DMS114 treated with DMSO at 0.1 percent for 48 hours (cell line): Measurements from ENCODE around the gene RGS1.

Source experiments
- DNase-seq: peaks from one replicate; lab custom pipeline; 2025; ENCODE audit not compliant: unreplicated experiment; lab: John Stamatoyannopoulos, UW

The RGS1 gene

DNA sequence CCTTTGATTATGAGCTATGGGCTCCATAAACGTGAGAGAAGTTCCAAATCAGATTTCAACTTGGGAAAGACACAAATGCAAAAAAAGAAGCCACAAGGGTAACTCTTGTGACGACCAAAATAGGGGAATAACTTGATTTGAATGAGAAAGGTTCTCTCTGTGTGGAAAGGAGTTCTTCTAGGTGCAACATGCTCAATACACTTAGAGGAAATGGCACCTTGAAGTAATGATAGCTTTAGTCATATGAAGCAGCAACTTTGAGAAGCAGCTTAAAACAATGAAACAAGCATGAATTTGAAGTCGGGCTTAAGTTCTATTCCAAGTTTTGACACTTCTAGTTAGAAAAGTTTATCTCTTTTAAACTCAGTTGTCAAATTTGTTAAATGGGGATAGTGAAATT, 21.8 kb upstream of the RGS1 start:
- DNase-seq: no peak

DNA sequence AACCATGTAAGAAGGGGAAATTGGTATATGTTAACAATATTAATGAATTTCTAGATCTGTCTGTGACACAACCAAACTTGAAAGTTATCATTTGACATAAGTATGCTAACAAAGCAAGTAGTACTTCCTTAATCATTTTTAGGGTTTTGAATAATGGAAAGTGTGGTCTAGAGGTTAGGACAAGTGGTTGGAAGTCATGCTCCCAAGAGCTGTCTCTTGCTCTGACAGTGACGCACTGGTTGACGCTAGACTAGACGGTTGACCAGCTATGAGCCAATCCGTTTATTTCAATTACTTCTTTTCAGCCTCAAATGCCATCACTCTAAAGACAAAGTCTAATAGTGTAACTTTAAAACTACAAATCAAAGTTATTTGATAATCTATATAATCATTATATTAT, 20.7 kb upstream of the RGS1 start:
- DNase-seq: no peak

DNA sequence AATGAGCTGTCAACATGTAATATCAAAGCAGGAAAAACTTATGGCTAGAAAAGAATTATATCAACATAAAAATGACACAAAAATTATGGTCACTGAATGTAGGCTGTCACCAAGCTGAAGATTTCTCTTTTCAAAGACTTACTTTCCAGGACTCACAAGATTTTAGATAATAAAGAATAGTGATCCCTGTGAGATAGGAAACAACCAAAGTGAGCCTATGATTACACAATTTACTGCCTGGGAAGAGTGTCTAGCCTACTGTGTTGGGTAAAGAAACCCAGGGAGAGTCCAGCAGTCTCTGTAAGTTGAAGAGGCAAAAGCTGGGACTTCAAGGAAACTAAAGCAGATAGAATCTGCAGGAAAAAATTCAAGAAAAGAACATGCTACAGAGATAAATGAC, 20.2 kb upstream of the RGS1 start:
- DNase-seq: no peak

DNA sequence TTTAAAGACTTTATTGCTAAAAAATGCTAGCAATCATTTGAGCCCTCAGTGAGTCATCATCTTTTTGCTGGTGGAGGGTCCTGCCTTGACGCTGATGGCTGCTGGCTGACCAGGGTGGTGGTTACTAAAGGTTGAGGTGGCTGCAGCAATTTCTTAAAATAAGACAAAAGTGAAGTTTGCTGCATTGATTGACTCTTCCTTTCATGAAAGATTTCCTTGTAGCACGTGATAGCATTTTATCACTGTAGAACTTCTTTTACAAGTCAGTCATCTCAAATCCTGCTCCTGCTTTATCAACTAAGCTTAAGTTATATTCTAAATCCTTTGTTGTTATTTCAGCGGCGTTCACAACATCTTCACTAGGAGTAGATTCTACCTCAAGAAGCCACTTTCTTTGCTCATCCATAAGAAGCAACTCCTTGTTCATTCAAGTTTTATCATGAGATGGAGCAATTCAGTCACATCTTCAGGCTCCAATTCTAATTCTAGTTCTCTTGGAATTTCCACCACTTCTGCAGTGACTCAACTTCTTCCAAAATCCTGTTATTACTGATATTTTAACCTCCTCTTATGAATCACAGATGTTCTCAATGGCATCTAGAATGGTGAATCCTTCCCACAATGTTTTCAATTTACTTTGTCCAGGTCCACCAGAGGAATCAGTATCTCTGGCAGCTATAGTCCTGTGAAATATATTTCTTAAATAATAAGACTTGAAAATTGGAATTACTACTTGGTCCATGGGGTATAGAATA, 17.6 kb upstream of the RGS1 start:
- DNase-seq: no peak

DNA sequence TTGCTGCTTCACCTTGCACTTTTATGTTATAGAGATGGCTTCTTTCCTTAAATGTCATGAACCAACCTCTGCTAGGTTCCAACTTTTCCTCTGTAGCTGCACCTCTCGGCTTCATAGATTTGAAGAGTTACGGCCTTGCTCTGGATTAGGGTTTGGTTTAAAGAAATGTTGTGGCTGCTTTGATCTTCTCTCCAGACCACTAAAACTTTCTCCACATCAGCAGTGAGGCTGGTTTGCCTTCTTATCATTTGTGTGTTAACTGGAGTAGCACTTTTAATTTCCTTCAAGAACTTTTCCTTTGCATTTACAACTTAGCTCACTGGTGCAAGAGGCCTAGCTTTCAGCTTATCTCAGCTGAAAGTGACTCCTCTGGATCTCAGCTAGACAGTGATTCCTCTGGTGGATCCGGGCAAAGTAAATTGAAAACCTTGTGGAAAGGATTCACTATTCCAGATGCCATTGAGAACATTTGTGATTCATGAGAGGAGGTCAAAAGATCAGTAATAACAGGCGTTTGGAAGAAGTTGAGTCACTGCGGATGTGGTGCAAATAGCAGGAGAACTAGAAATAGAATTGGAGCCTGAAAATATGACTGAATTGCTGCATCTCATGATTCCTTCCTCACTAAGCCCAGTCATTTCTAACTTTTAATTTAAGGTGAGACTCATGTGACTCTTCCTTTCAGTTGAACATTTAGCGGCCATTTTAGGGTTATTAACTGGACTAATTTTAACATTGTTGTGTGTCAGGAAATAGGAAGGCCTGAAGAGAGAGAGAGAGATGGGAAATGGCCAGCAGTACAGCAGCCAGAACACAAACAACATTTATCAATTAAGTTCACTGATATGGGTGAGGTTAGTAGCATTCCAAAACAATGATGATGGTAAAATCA, 16.2 kb upstream of the RGS1 start:
- DNase-seq: no peak

DNA sequence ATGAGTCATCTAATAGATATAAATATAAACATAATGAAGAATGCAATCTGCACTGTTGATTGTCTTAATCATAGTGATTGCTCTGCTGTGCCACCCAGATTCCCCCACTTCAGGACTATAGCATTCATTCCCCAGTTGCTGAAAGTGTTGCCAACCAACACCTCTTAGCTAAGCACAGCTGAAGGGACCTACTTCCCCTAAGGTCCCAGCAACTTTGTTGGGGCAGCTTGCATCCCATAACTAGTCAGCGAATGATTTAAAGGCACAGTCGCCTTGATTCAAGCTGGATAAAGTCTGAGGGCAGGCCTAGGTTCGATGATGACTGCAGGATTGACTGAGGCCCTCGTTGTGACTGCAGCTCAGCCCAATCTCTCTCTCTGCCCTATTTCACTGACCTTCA, 14.3 kb upstream of the RGS1 start:
- DNase-seq: no peak

DNA sequence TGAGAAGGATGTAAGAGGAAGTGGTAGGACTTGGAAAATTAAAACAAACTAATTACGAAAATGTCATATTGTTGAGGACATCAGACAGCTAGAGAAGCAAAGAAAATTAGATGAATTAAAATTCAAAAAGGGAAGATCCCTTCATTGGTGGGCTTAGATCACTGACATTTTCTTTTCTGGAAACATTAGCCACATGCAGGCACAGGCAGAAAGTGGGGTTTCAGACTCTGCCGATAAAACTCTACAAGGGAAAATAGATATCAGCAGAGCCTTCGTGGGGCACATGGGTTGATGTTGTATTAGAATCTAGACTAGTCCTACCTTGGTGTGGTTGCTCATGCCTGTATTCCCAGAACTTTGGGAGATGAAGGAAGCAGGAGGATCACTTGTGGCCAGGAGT, 12.4 kb upstream of the RGS1 start:
- DNase-seq: no peak

DNA sequence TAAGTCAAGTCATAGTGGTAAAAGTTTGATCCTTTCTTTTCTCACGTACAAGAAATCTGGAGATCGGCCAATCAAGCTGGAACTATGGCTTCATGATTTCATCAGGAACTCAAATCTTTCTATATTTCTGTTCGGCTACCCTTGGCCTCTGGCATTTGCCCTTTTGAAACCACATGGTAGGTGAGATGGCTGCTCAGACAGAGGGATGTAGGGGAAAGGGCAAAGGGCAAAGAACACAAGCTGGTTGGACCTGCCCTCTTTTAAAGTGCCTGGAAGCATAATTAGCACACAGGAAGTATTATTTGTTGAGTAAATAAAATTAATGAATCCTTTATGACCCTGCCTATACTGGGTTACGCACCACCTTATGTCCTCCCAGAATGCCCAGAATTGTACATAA, 11.5 kb upstream of the RGS1 start:
- no peak for DNase-seq

DNA sequence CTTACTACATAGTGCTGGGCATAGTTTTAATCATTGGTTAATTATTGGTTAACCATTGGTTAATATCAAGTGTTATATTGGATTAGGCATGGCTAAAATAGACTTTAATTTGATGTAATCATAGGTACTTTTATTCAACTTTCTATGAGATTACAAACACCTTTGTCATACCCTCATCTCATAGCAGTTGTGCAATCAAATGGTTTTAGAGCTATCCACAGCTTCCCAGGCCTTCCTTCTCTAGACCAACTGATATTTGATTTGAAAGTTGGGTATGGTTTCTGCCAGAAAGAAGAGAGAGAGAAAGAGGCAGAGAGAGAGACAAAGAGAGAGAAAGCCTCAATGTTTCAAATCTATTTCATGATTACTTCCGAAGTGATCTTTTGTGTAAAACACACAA, 9.6 kb upstream of the RGS1 start:
- DNase-seq: no peak

DNA sequence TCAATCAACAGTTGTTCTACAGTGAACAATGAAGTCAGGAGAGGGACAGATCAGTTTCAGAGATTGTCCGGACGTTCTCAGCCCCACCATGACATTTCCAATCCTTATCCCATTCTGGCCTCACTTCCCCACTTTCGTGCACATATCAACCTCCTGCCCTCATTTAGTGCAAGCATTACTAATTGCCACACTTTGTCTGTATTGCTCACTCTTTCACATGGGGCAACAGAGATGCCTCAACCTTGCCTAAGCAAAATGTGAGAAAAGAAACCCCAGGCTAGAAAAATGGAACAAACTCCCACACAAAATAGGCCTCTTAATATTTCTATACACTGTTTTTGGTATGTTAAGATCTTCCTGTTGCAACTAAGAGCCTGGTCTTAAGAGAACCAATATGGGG, 8.9 kb upstream of the RGS1 start:
- DNase-seq: no peak

DNA sequence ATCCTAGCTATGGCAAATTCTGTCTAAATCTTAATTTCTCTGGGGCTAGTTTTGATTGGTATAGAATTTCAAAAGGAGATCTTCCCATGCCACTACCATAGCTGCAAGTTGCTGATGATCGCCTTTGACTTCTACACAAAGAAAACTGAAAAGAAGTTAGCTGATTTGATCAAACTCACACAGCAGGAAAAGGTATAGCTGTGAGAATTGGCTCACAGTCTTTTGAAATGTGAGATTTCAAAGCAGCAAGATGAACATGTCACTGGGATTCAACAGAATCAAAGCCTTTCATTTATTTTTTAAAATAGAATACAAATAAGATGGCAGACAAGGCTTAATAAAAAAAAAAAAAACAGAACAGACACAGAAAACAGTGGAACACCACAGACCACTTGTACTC, 7.5 kb upstream of the RGS1 start:
- DNase-seq: no peak

DNA sequence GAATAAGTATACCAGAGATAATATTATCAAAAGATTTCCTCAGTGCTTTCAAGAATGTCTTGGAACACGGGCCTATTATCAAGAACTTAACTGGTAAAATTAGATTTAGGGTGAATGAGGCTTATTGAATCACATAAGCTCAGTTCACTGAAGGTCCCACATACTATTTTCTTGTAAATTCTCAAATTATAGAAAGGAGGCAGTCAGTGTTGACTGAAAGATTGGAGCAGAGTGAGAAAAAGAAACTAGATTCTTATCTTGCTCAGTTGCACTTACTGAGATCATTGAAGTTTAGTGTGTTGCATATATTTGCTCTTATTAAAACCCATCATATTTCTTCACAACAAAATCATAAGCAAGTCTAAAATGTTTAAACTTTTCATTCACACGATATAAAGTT, 3.9 kb upstream of the RGS1 start:
- DNase-seq: no peak

DNA sequence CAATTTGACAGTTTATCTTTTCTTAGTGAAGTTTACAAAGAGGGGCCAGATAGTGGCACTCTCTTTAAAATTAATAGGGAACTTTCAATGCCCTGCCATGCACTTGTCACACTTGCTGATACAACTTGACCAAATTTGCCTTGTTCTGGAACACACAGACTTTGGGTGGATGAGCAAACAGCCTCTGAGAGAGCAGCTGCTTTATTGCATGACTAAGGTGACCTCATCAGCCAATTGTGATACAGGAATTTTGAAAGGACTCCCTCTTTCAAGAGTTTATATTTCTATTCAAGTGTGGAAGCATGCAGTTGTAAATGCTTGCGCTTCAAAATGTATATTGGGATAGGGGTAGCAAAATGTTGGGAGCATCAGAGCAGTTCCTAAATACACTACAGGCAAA, 2.1 kb upstream of the RGS1 start:
- no peak for DNase-seq

DNA sequence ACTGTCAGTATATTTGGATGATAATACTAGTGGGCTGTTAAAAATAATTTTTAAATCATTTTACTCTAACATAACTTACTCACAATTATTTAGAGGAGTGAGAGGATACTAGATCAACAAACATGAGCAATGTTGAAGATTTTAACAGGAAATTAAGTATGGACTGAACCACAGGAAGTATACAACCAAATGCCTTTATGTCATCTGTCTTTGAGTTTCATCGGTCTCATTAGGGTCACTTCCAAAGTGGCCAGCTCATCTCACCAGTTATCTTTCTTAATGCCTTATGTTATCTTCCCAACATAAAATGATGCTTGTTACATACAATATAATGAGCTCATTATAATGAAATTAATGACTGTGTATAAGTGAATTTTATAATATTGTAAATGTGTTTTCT, 1.5 kb upstream of the RGS1 start:
- DNase-seq: no peak

DNA sequence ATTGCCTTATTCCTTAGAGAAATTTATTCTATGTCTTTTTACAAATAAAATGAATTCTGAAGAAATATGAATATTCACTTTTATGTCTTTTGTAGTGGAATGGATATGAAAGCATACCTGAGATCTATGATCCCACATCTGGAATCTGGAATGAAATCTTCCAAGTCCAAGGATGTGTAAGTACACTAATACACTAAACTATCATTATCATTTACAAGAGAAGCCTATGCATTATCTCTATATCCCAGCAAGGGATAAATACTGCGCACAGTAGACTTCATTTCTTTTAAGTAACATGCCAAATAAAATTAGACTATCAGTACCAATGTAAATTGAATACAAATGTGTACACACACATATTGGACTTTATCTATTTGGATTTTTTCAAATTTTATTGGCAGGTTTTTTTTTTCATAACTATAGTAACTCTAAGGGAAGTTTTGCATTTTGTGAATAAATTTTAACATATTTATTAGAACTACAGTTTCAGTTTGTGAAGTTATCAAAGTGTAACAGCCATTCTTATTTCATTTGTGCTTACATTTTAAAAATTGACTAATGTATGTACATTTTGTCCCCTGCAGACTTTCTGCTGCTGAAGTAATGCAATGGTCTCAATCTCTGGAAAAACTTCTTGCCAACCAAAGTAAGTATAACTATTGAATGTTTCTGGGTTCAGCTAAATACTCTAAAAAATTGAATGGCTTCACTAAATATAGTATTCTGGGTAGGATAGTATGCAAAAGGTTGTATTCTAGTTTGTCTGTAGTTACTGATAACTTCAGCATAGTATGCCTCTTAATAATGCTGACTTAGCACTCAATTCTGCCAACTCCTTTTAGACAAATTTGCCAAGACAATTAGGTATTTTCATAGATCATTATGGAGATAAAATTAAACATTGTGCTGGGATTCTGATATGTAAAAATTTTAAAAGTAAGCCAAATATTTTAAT, 894 bp downstream of the RGS1 start:
- no peak for DNase-seq

DNA sequence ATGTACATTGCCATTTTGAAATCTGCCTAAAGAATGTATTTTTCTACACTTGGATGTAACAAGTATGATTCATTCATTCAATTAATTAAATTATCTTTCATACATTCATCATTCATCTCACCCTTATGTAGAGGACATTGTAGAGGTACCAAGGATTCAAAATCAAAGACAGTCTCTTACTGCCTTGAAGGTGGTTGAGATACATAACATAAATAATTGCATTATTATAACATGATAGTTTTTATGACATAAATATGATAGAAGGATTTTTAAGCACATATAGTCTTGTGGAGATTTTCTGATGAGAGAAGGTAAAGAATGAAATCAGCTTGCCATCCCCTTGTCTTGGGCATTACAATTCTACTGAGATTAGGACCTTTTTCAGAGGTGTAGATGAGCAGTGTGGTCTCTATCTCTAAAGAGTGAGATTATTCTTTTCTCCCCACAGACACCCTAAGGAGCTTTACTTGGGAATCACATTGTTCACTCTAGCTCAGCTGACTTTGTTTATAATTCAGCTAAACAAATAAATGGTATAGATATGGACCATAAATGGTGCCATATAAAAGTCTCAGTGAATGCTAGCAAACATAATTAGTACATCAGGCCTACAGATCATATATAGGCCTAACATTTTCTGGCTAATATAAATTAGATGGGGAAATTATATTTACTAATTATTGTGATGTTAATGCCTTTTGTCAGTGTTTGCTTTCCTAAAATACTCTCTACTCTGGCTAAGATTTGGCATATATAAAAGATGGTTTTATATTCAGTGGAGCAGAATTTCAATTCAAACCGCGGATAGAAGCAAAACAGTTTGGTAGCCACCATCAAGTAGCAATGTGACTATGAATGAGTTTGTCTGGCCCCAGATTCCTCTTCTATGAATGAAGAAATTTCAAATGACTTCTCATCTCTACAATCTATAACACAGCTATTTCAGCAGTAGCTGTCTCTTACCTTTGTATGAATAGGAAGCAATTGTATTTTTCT, 1.9 kb downstream of the RGS1 start:
- DNase-seq: no peak

DNA sequence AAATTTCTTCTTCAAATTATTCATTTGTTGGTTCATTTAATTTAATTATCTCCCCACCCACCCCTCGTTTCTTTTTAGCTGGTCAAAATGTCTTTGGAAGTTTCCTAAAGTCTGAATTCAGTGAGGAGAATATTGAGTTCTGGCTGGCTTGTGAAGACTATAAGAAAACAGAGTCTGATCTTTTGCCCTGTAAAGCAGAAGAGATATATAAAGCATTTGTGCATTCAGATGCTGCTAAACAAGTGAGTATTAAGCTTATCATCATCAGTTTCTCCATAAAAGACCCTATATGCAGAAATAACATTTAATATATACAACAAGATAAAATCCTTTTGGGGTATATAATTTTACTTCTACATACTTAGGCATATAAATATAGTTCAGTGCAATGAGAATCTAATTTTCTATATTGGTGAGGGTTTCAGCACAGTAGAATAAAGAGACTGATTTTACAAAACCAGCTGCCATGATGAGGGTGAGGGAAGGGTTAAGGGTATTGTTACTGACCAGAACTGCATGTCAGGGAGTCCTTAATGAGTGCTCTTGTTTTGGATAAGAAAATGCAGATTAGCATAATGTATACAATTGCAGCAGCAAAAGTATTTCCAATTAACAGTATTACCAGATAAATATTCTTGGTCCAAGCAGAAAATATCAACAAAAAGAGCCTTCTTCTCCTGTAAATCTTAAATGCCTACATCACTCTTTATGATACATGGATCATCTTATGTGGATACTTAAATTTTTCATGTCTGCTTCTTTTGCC, 2.8 kb downstream of the RGS1 start:
- no peak for DNase-seq

DNA sequence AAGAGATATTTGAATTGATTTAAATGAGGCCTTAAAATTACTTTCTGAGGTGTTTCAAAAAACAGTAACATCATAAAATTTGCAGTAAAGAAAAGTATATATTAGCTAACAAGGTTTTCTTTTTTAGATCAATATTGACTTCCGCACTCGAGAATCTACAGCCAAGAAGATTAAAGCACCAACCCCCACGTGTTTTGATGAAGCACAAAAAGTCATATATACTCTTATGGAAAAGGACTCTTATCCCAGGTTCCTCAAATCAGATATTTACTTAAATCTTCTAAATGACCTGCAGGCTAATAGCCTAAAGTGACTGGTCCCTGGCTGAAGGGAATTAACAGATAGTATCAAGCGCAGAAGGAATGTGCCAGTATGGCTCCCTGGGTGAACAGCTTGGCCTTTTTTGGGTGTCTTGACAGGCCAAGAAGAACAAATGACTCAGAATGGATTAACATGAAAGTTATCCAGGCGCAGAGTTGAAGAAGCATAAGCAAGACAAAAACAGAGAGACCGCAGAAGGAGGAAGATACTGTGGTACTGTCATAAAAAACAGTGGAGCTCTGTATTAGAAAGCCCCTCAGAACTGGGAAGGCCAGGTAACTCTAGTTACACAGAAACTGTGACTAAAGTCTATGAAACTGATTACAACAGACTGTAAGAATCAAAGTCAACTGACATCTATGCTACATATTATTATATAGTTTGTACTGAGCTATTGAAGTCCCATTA, 3.6 kb downstream of the RGS1 start:
- DNase-seq: no peak
